Ovary (tissue), 3 donors: ENCODE results near the gene TPM1.

Experiments used
- POLR2A ChIP-seq: fragments of 450-650 bp; IDR thresholded peaks from one replicate; pipeline ENCODE4 v1.6.1; 2017; ENCODE audit warnings: antibody characterized with exemption, mild to moderate bottlenecking, moderate library complexity
- TF ChIP-seq, protein P1 (sequence below), 3 donors: fragments of 450-650 bp in 2 of 3; fragments of 200-600 bp in 1 of 3; IDR thresholded peaks; one replicate each; pipeline versions ENCODE4 v1.5.1 to v1.8.0; 2016 to 2022; ENCODE audit warnings: antibody characterized with exemption in 3 of 3, mild to moderate bottlenecking in 1 of 3
- donor health status: DM: no; HTN: no; CAD: no.

DNA sequence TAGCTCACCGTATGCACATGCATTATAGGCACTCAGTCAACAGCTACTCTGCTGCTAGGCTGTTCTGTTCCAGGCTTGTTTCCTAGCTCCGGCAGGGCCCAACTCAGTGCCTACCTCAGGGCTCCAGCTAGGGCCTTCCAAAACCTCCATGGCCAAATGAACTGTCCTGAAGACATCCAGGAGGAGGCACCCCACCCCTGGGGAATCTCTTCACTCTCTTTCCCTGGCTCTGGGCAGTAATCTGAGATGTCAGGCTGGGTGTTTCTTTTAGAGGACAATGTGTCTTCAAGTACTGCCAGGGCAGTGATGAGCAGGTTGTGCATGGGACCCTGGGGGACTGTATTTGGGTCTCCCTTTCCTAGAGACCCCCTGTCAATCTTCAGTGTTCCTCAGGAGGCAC lies 38.3 kb upstream of the TPM1 start:
- no peak for TF ChIP-seq POLR2A
- TF ChIP-seq, protein P1, sequence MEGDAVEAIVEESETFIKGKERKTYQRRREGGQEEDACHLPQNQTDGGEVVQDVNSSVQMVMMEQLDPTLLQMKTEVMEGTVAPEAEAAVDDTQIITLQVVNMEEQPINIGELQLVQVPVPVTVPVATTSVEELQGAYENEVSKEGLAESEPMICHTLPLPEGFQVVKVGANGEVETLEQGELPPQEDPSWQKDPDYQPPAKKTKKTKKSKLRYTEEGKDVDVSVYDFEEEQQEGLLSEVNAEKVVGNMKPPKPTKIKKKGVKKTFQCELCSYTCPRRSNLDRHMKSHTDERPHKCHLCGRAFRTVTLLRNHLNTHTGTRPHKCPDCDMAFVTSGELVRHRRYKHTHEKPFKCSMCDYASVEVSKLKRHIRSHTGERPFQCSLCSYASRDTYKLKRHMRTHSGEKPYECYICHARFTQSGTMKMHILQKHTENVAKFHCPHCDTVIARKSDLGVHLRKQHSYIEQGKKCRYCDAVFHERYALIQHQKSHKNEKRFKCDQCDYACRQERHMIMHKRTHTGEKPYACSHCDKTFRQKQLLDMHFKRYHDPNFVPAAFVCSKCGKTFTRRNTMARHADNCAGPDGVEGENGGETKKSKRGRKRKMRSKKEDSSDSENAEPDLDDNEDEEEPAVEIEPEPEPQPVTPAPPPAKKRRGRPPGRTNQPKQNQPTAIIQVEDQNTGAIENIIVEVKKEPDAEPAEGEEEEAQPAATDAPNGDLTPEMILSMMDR (IDR thresholded peaks at IDR 0.05), result no peak
